K562 (cell line): ENCODE measurements around the gene C17orf113. TPM values are rescaled to one million over a fixed set of nuclear protein-coding genes. Genes with fewer than 3 reads are reported as not detected.

Experiments used
- ATAC-seq: fragments of 200-7000 bp; cut with Tn5 transposase; 3 replicates; pipeline ENCODE4 v1.9.1; 2020; ENCODE audit warnings: moderate library complexity
- BruUV-seq: library from RNA; stranded (reverse); fragments of 400-500 nt; replicated peaks from 2 replicates; lab custom pipeline; 2021; lab: Mats Ljungman, UMichigan
- CTCF ChIA-PET: fragments of 300-600 bp; formaldehyde crosslinking; extraction: SDS; loops from one replicate; lab custom pipeline; 2021; ENCODE audit warnings: low intra/inter-chr PET ratio; lab: Yijun Ruan, JAX
- POLR2A ChIA-PET: fragments of 300-600, 350-650 bp; sonication (Branson Sonifier 250); formaldehyde crosslinking; extraction: SDS; loops from one replicate; lab custom pipeline; 2021; ENCODE audit warnings: antibody characterized with exemption, inconsistent platforms; lab: Yijun Ruan, JAX
- DNase-seq, 4 experiments: peaks; one replicate each; pipeline versions ENCODE4 v3.0.0 to v3.0.0-alpha.2; 2011 to 2018; ENCODE audit warnings: low spot score in 3 of 4, mixed read lengths in 3 of 4; ENCODE audit errors: extremely low read depth in 1 of 4
- FAIRE-seq: peaks from 2 replicates; lab custom pipeline; 2011; peaks lifted over from hg19 to GRCh38; lab: Jason Lieb, UNC
- H2AFZ ChIP-seq: 2 replicates; pipeline ENCODE4 v1.6.0; 2011; ENCODE audit warnings: low read depth, low read length, control low read depth, inconsistent platforms
- H3K27ac ChIP-seq: fragments of 200-600 bp; 3 replicates; pipeline ENCODE4 v1.8.0; 2011; ENCODE audit warnings: low read depth, mild to moderate bottlenecking, control low read depth, inconsistent platforms, low read length, moderate library complexity, mixed read lengths; ENCODE audit errors: extremely low read depth
- H3K27me3 ChIP-seq, 2 experiments: fragments of 300-600 bp in 1 of 2; 2 replicates in 1 of 2; 3 replicates in 1 of 2; pipeline versions ENCODE4 v1.6.0 to v1.8.0; 2011; ENCODE audit warnings: inconsistent platforms in 2 of 2, low read length in 2 of 2, mild to moderate bottlenecking in 1 of 2, mixed read lengths in 1 of 2, moderate library complexity in 1 of 2; ENCODE audit not compliant: control insufficient read depth in 2 of 2, insufficient read depth in 2 of 2
- H3K36me3 ChIP-seq: fragments of 300-600 bp; 3 replicates; pipeline ENCODE4 v1.8.0; 2011; ENCODE audit warnings: mild to moderate bottlenecking, low read length, inconsistent platforms; ENCODE audit not compliant: control insufficient read depth, insufficient read depth
- H3K4me1 ChIP-seq, 2 experiments: fragments of 200-600 bp in 1 of 2; replicated peaks in 1 of 2; 2 replicates in 1 of 2; 3 replicates in 1 of 2; pipeline versions ENCODE4 v1.5.1 to v1.8.0; 2011; ENCODE audit warnings: inconsistent platforms in 2 of 2, low read length in 2 of 2, mild to moderate bottlenecking in 1 of 2, mixed read lengths in 1 of 2, moderate library complexity in 1 of 2; ENCODE audit not compliant: control insufficient read depth in 2 of 2, insufficient read depth in 2 of 2
- H3K4me2 ChIP-seq: 2 replicates; pipeline ENCODE4 v1.6.1; 2011; ENCODE audit warnings: low read length, control low read depth, inconsistent platforms, mixed read lengths; ENCODE audit not compliant: insufficient read depth
- H3K4me3 ChIP-seq: fragments of 200-600 bp; sonication (generic), shearing (Covaris generic); 2 replicates; pipeline ENCODE4 v1.5.1; 2016; ENCODE audit warnings: control low read depth, inconsistent platforms
- H3K79me2 ChIP-seq: fragments of 200-600 bp; 3 replicates; pipeline ENCODE4 v1.8.0; 2011; ENCODE audit warnings: low read length, inconsistent platforms; ENCODE audit not compliant: control insufficient read depth, insufficient read depth
- H3K9ac ChIP-seq, 2 experiments: 2 replicates each; pipeline versions ENCODE4 v1.6.0 to v1.6.1; 2011; ENCODE audit warnings: low read depth in 2 of 2, low read length in 2 of 2, control low read depth in 1 of 2, inconsistent platforms in 1 of 2, mild to moderate bottlenecking in 1 of 2, mixed read lengths in 1 of 2; ENCODE audit not compliant: insufficient read depth in 1 of 2
- H3K9me1 ChIP-seq: one replicate; pipeline ENCODE4 v1.6.0; 2011; ENCODE audit warnings: inconsistent platforms, mild to moderate bottlenecking, low read length, moderate library complexity; ENCODE audit not compliant: control insufficient read depth, insufficient read depth
- H3K9me3 ChIP-seq: replicated peaks from 2 replicates; pipeline ENCODE4 v1.5.1; 2011; ENCODE audit warnings: low read depth, low read length, inconsistent platforms; ENCODE audit not compliant: control insufficient read depth, insufficient read depth
- H4K20me1 ChIP-seq: replicated peaks from 2 replicates; pipeline ENCODE4 v1.6.1; 2011; ENCODE audit warnings: low read length, inconsistent platforms, mixed read lengths; ENCODE audit not compliant: control insufficient read depth, insufficient read depth
- RBM22 ChIP-seq: fragments of 200-400 bp; formaldehyde crosslinking; IDR thresholded peaks from 2 replicates; pipeline ENCODE4 v1.6.1; 2018; ENCODE audit warnings: low read length, low read depth; ENCODE audit not compliant: poor library complexity, severe bottlenecking
- ZKSCAN1 ChIP-seq: fragments of 150-350 bp; IDR thresholded peaks from 2 replicates; pipeline ENCODE4 v1.6.1; 2016; ENCODE audit warnings: low read depth, low read length
- WGBS: fragments of 100-300 bp; shearing (Covaris generic); methylation state at CpG from one replicate; pipeline ENCODE4 v1.1.6; 2016; ENCODE audit warnings: low coverage, mixed read lengths; ENCODE audit not compliant: insufficient coverage; ENCODE audit errors: missing lambda C conversion rate; 5-methylcytosine and 5-hydroxymethylcytosine counted together
- in situ Hi-C: fragments of 300-500 bp; cut with MboI; formaldehyde crosslinking; loops from 4 replicates; pipeline ENCODE4 v1.15.0; 2018; ENCODE audit warnings: inconsistent platforms, mixed read lengths
- intact Hi-C: fragments of 100-400 bp; cut with micrococcal nuclease; formaldehyde crosslinking; loops from 2 replicates; pipeline ENCODE4 v1.14.2; 2022
- polyA plus RNA-seq, 8 experiments: library from polyadenylated mRNA; depleted of rRNA in 4 of 8; stranded (reverse) in 5 of 8; unstranded in 3 of 8; fragments of >200 nt; fragmentation: Nextera tagmentation in 2 of 8; fragmentation: Illumina TruSeq in 1 of 8; extraction: Ambion mirVana in 2 of 8; extraction: Trizol in 1 of 8; gene quantifications; 2 replicates each; pipeline versions ENCODE4 v1.2.1 to v1.2.3, GENCODE V29; 2011 to 2014; ENCODE audit warnings: inconsistent platforms in 1 of 8, missing spikeins in 1 of 8
- total RNA-seq, 7 experiments: library from RNA; depleted of rRNA in 6 of 7; stranded (reverse); fragments of >200 nt in 6 of 7; fragmentation: Illumina TruSeq in 2 of 7; extraction: Trizol in 2 of 7; gene quantifications; 2 replicates each; pipeline versions ENCODE4 v1.2.1 to v1.2.3, GENCODE V29; 2011 to 2021; ENCODE audit warnings: low replicate concordance in 1 of 7
- TF ChIP-seq, protein P1 (sequence below): sonication (generic); formaldehyde crosslinking; IDR thresholded peaks from 2 replicates; pipeline ENCODE4 v1.9.0; 2022; ENCODE audit warnings: mild to moderate bottlenecking, missing genetic modification reagents
- TF ChIP-seq, protein P2 (sequence below): sonication (generic); formaldehyde crosslinking; IDR thresholded peaks from 2 replicates; pipeline ENCODE4 v1.8.0; 2022; ENCODE audit warnings: missing genetic modification reagents, mild to moderate bottlenecking, borderline replicate concordance
- TF ChIP-seq, protein P3 (sequence below), 2 experiments: fragments of 450-650 bp; formaldehyde crosslinking in 1 of 2; IDR thresholded peaks; 2 replicates each; pipeline versions ENCODE4 v1.4.0 to v1.6.1; 2014 to 2020; ENCODE audit warnings: mild to moderate bottlenecking in 2 of 2, borderline replicate concordance in 1 of 2, low read depth in 1 of 2

C17orf113 gene
- total and polyA plus RNA-seq, 9 of the 15 experiments (the other 6 are each of a cell fraction or from before 2014, with no cell fraction given), result 0.10 to 1.2 (median 0.31) TPM

DNA sequence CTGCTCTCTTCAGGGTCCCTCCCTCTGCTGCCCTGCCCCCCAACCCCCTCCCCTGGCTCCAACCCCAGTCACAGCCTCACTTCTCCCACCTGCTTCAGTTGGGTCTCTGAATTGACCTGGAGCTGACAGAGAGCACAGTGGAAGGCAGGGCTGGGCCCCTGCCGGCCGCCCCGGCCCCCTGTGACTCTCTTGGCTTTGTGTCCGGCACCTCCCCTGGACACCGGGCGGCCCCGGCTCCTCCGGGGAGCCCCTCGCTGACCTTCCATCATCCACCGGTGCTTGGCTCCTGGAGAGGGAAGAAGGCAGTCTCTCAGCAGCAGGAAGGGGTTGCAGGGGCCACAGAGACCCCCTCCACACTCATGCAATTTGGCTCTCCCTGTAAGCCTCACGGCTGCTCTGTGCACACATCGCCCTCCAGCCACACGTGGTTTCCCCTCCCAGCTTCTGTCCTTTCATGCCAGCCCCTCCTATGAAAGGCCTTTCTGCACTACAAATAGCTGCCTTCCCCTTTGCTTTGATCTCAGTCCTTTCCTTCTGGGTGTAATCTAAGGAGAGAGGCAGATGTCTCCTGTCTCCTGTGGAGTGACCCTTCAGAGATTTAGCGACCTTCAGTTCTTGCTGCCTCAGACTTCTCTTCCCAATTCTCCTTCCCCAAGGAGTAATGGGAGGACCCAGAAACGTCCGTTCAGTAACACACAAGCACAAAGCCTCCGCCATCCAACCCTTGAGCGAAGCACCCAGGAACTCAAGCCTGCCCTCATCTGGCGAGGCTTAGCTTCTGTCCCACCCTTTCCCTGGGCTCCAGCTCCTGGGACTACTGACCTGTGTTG is 22.2 kb downstream of the C17orf113 start:
- Histone ChIP-seq H3K79me2 (no peaks in the 10 kb centered on the region), H3K9me3 (no peaks in the 10 kb centered on the region), H3K27ac (no peak overlapping the region), H3K9ac (peak overlapping the region in 1 of 2 experiments; percentile 75; a peak in 2 of 4 replicates), H2AFZ (peak overlapping the region; percentile 78), H3K36me3 (peaks cover 16% of the 10 kb centered on the region), H3K4me1 (peaks cover 38 to 43% of the 10 kb centered on the region in 2 experiments), H3K9me1 (no peaks in the 10 kb centered on the region), H3K27me3 (no peaks in the 10 kb centered on the region), H3K4me2 (no peak overlapping the region), H4K20me1 (no peaks in the 10 kb centered on the region), H3K4me3 (no peak overlapping the region)
- POLR2A ChIA-PET, result interaction anchor here (0.6 to 4.1 kb wide), 7 partner anchors 8 to 27 kb away, joined by 3 to 29 read pairs (median 5); partner anchors contain the start of genes DNAJC7 and NKIRAS2
- intact Hi-C loops (loop anchor here (1.0 to 5.0 kb wide), 2 partner anchors 61 to 73 kb away; partner anchors contain the start of gene CNP), in situ Hi-C loops (loop anchor here (5.0 kb wide), 1 partner anchor 84 kb away; the partner anchor contains the start of gene DHX58)
- BruUV-seq, result no TSS peak
- WGBS, result 56% methylated on average over 18 of the region's 19 CpGs
- CTCF ChIA-PET, result no interaction called here
- peak; percentile 50 to 73 (median 60) for DNase-seq
- ATAC-seq, result peak; percentile 70
- peak; percentile 84 for FAIRE-seq
- peak; percentile 26 for TF ChIP-seq RBM22
- TF ChIP-seq, protein P1, sequence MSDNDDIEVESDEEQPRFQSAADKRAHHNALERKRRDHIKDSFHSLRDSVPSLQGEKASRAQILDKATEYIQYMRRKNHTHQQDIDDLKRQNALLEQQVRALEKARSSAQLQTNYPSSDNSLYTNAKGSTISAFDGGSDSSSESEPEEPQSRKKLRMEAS, result no peak
- TF ChIP-seq, protein P2, sequence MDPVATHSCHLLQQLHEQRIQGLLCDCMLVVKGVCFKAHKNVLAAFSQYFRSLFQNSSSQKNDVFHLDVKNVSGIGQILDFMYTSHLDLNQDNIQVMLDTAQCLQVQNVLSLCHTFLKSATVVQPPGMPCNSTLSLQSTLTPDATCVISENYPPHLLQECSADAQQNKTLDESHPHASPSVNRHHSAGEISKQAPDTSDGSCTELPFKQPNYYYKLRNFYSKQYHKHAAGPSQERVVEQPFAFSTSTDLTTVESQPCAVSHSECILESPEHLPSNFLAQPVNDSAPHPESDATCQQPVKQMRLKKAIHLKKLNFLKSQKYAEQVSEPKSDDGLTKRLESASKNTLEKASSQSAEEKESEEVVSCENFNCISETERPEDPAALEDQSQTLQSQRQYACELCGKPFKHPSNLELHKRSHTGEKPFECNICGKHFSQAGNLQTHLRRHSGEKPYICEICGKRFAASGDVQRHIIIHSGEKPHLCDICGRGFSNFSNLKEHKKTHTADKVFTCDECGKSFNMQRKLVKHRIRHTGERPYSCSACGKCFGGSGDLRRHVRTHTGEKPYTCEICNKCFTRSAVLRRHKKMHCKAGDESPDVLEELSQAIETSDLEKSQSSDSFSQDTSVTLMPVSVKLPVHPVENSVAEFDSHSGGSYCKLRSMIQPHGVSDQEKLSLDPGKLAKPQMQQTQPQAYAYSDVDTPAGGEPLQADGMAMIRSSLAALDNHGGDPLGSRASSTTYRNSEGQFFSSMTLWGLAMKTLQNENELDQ (CRISPR knock-in tag), result no peak
- no peak for TF ChIP-seq ZKSCAN1
- TF ChIP-seq, protein P3, sequence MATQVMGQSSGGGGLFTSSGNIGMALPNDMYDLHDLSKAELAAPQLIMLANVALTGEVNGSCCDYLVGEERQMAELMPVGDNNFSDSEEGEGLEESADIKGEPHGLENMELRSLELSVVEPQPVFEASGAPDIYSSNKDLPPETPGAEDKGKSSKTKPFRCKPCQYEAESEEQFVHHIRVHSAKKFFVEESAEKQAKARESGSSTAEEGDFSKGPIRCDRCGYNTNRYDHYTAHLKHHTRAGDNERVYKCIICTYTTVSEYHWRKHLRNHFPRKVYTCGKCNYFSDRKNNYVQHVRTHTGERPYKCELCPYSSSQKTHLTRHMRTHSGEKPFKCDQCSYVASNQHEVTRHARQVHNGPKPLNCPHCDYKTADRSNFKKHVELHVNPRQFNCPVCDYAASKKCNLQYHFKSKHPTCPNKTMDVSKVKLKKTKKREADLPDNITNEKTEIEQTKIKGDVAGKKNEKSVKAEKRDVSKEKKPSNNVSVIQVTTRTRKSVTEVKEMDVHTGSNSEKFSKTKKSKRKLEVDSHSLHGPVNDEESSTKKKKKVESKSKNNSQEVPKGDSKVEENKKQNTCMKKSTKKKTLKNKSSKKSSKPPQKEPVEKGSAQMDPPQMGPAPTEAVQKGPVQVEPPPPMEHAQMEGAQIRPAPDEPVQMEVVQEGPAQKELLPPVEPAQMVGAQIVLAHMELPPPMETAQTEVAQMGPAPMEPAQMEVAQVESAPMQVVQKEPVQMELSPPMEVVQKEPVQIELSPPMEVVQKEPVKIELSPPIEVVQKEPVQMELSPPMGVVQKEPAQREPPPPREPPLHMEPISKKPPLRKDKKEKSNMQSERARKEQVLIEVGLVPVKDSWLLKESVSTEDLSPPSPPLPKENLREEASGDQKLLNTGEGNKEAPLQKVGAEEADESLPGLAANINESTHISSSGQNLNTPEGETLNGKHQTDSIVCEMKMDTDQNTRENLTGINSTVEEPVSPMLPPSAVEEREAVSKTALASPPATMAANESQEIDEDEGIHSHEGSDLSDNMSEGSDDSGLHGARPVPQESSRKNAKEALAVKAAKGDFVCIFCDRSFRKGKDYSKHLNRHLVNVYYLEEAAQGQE (IDR thresholded peaks at IDR 0.05; ENCODE audit: borderline replicate concordance), result peak; percentile 41; the same call in 1 of the 2 replicates
- TF ChIP-seq, protein P3 (CRISPR knock-in tag; IDR thresholded peaks at IDR 0.05; ENCODE audit: low read depth), result no peak
